ENCODE data around the gene CCDC112.
A peak's percentile ranks its signal among the peaks of the same experiment; 100 is the strongest.

The CCDC112 gene

DNA sequence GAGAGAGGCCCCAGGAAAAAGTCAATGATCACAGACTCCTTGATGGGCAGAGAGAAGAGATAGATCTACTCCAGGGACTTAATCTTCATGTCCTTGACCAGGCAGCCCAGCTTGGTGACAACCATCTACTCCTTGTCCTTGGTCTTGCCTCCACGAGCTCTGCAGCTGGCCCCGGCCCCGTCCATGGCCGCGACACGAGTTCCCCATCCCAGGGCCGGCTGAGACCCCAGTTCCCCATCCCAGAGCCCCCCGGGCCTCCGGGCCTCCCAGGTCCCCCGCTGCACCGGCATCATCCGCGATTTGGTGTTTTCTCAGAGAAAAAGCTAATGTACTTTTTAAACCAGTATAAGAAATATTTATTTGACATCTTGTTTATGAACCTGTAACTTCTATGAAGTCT, 31.2 kb downstream of the CCDC112 start:
- Histone ChIP-seq H2AFZ (ENCODE audit: low read length) (no peak overlapping the region), H3K36me3 (replicated peaks; ENCODE audit: insufficient read depth, low read length) (no peaks in the 10 kb centered on the region), H3F3A (ENCODE audit: insufficient read depth, low read length) (peaks cover 9% of the 10 kb centered on the region; the same call in 1 of the 2 replicates), H3K9me2 (replicated peaks; ENCODE audit: insufficient read depth, low read length) (no peaks in the 10 kb centered on the region), H3K27ac (ENCODE audit: low read length) (no peak overlapping the region), H3K27me3 (replicated peaks; ENCODE audit: insufficient read depth, low read length) (no peaks in the 10 kb centered on the region), H3K4me1 (ENCODE audit: low read length) (peaks cover 16% of the 10 kb centered on the region), H3K9ac (ENCODE audit: low read length) (no peak overlapping the region), H4K20me1 (ENCODE audit: insufficient read depth, low read length) (no peaks in the 10 kb centered on the region; the same call in 1 of the 2 replicates), H3K79me2 (ENCODE audit: low read length) (peaks cover 27% of the 10 kb centered on the region), H3K4me2 (ENCODE audit: low read depth, low read length) (no peak overlapping the region), H3K9me3 (replicated peaks; ENCODE audit: insufficient read depth, low read length) (0 out of 2 replicates have a peak, but pooled peaks cover 4% of the 10 kb centered on the region), H3K4me3 (ENCODE audit: low read length) (no peak overlapping the region)
- no peak for DNase-seq
- TF ChIP-seq EZH2 (optimal IDR thresholded peaks at IDR 0.05; ENCODE audit: low read depth, low read length) (no peak), EZH2phosphoT487 (IDR thresholded peaks at IDR 0.05; ENCODE audit: low read length) (no peak)
- TF ChIP-seq, protein P1, sequence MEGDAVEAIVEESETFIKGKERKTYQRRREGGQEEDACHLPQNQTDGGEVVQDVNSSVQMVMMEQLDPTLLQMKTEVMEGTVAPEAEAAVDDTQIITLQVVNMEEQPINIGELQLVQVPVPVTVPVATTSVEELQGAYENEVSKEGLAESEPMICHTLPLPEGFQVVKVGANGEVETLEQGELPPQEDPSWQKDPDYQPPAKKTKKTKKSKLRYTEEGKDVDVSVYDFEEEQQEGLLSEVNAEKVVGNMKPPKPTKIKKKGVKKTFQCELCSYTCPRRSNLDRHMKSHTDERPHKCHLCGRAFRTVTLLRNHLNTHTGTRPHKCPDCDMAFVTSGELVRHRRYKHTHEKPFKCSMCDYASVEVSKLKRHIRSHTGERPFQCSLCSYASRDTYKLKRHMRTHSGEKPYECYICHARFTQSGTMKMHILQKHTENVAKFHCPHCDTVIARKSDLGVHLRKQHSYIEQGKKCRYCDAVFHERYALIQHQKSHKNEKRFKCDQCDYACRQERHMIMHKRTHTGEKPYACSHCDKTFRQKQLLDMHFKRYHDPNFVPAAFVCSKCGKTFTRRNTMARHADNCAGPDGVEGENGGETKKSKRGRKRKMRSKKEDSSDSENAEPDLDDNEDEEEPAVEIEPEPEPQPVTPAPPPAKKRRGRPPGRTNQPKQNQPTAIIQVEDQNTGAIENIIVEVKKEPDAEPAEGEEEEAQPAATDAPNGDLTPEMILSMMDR (IDR thresholded peaks at IDR 0.05; ENCODE audit: low read length), result no peak

DNA sequence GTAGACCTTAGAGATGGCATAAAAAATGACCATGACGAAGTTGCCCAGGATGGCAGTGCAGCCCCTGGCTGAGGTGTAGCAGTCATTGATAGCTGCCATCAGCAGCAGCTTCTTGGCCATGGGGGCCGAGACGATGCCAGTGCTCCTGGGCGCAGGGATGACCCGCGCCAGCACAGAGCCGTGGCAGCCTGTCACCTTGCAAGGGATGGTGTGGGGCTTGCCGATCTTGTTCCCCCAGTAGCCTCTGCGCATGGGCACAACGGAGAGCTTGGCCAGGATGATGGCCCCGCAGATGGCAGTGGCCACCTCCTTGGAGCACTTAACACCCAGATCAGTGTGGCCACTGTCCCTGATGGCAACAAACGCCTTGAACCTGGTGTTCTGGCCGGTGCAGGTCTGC, 31.7 kb downstream of the CCDC112 start:
- H3K9me3 ChIP-seq (replicated peaks; ENCODE audit: insufficient read depth, low read length), result 0 out of 2 replicates have a peak, but pooled peaks cover 4% of the 10 kb centered on the region
- no peak overlapping the region for H3K27ac ChIP-seq (ENCODE audit: low read length)
- DNase-seq, result no peak
- no peak overlapping the region for H3K9ac ChIP-seq (ENCODE audit: low read length)
- no peak overlapping the region for H3K4me3 ChIP-seq (ENCODE audit: low read length)
- H3K79me2 ChIP-seq (ENCODE audit: low read length), result peaks cover 31% of the 10 kb centered on the region
- H3K36me3 ChIP-seq (replicated peaks; ENCODE audit: insufficient read depth, low read length), result no peaks in the 10 kb centered on the region
- H3K9me2 ChIP-seq (replicated peaks; ENCODE audit: insufficient read depth, low read length), result no peaks in the 10 kb centered on the region
- H4K20me1 ChIP-seq (ENCODE audit: insufficient read depth, low read length), result no peaks in the 10 kb centered on the region; the same call in 1 of the 2 replicates
- TF ChIP-seq, protein P1 (IDR thresholded peaks at IDR 0.05; ENCODE audit: low read length), result no peak
- TF ChIP-seq EZH2phosphoT487 (IDR thresholded peaks at IDR 0.05; ENCODE audit: low read length) (no peak), EZH2 (optimal IDR thresholded peaks at IDR 0.05; ENCODE audit: low read depth, low read length) (no peak)
- H2AFZ ChIP-seq (ENCODE audit: low read length), result no peak overlapping the region
- no peaks in the 10 kb centered on the region for H3K27me3 ChIP-seq (replicated peaks; ENCODE audit: insufficient read depth, low read length)
- H3F3A ChIP-seq (ENCODE audit: insufficient read depth, low read length), result peaks cover 9% of the 10 kb centered on the region; the same call in 1 of the 2 replicates
- no peak overlapping the region for H3K4me2 ChIP-seq (ENCODE audit: low read depth, low read length)
- peaks cover 16% of the 10 kb centered on the region for H3K4me1 ChIP-seq (ENCODE audit: low read length)

DNA sequence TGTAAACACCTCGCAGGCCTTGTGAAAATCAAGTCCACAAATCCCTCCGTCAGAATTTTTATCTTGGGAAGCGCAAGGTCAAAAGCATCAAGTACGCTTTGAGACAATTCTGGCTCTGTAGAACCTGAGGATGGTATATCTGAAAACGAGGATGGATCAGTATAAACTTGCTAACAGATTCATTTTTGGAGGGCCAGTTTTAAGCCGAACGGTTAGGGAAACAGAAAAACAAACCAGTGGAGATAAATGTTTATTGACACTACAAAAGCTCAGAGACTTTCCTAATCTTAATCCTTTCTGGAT, 33.4 kb downstream of the CCDC112 start:
- TF ChIP-seq, protein P1 (IDR thresholded peaks at IDR 0.05; ENCODE audit: low read length), result no peak
- TF ChIP-seq EZH2 (optimal IDR thresholded peaks at IDR 0.05; ENCODE audit: low read depth, low read length) (no peak), EZH2phosphoT487 (IDR thresholded peaks at IDR 0.05; ENCODE audit: low read length) (no peak)
- no peak for DNase-seq
- H3K27ac ChIP-seq (ENCODE audit: low read length), result peak overlapping the region; percentile 71; the same call in 1 of the 2 replicates
- H3K27me3 ChIP-seq (replicated peaks; ENCODE audit: insufficient read depth, low read length), result no peaks in the 10 kb centered on the region
- peak overlapping the region; percentile 87 for H3K4me3 ChIP-seq (ENCODE audit: low read length)
- peaks cover 49% of the 10 kb centered on the region for H3K79me2 ChIP-seq (ENCODE audit: low read length)
- peak overlapping the region; percentile 87; the same call in 1 of the 2 replicates for H3K9ac ChIP-seq (ENCODE audit: low read length)
- H3K4me2 ChIP-seq (ENCODE audit: low read depth, low read length), result peak overlapping the region; percentile 93
- H3K36me3 ChIP-seq (replicated peaks; ENCODE audit: insufficient read depth, low read length), result no peaks in the 10 kb centered on the region
- no peaks in the 10 kb centered on the region for H3K9me2 ChIP-seq (replicated peaks; ENCODE audit: insufficient read depth, low read length)
- H3K4me1 ChIP-seq (ENCODE audit: low read length), result peaks cover 16% of the 10 kb centered on the region
- peak overlapping the region; percentile 99 for H2AFZ ChIP-seq (ENCODE audit: low read length)
- peaks cover 9% of the 10 kb centered on the region; the same call in 1 of the 2 replicates for H3F3A ChIP-seq (ENCODE audit: insufficient read depth, low read length)
- H3K9me3 ChIP-seq (replicated peaks; ENCODE audit: insufficient read depth, low read length), result 0 out of 2 replicates have a peak, but pooled peaks cover 4% of the 10 kb centered on the region
- H4K20me1 ChIP-seq (ENCODE audit: insufficient read depth, low read length), result no peaks in the 10 kb centered on the region; the same call in 1 of the 2 replicates

Measured in MM.1S (cell line).